HG03521 (cell line): ENCODE results near the gene VPS33A.

Source experiments
- ATAC-seq: cut with Tn5 transposase; IDR thresholded peaks from one replicate; pipeline ENCODE4 v1.9.1; 2021; ENCODE audit warnings: mild to moderate bottlenecking, moderate library complexity; ENCODE audit not compliant: unreplicated experiment

Gene VPS33A

GRCh38 chr12:122184517-122184916, 81.8 kb downstream of the VPS33A start:
- no peak for ATAC-seq

DNA sequence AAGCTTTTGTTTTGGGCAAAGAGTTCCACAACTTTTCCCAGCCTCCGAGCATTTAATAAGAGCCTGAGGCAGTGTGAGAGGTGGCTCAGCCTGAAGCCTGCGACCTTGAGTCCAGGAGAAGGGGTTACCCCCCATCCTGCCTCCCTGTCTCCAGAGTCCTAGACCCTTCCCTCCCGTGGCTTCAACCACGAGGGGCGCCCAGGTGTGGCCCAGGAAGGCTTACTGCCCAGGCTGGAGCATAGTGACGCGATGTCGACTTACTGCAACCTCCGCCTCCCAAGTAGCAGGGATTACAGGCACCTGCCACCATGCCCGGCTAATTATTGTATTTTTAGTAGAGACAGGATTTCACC, 82.7 kb downstream of the VPS33A start:
- no peak for ATAC-seq

DNA sequence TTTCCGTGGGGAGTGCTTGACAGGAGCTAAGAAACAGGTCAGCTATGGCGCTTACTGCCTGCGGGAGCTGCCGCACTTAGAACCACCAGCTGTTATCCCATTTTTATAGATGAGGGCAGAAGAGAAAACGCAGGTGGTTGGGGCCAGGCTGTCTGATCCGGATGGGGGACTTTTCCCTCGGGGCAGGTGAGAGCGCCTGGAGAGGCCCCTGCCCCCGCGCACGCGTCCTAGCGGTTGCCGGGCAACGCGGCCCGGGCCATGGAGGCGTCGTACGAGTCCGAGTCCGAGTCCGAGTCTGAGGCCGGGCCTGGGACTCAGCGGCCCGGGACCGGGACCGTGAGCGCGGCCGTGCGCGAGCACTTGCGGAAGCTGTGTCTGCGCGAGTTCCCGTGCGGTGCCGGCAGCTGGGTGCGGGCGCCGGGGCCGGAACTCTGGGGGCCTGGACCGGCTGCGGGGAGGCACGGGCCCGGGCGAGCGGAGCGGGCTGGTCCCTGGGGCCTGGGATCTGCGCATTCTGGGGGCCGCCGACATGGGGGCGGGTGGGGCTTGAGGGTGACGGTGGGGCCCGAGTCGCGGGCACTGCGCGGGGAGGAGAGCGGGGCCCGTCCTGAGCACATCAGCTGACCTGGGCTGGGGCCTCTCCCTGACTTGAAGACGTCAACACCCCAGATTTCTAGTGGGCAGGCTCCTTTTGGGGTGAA, 83.3 kb downstream of the VPS33A start, which contains the start of gene LRRC43:
TSS of gene LRRC43 (plus strand) at position 237 of the 701 bp plus-strand sequence. CDS start at position 259, 22 bp downstream.
- no peak for ATAC-seq
